WI38 (cell line): ENCODE results near the gene SCRN1.

Source experiments
- H3K4me3 ChIP-seq: 2 replicates; pipeline ENCODE4 v1.5.1; 2011; ENCODE audit warnings: low read depth, mild to moderate bottlenecking, control low read depth, low read length
- CTCF ChIP-seq: IDR thresholded peaks from 2 replicates; pipeline ENCODE4 v1.5.1; 2012; ENCODE audit warnings: low read depth, mild to moderate bottlenecking, control low read depth, low read length

The SCRN1 gene

DNA sequence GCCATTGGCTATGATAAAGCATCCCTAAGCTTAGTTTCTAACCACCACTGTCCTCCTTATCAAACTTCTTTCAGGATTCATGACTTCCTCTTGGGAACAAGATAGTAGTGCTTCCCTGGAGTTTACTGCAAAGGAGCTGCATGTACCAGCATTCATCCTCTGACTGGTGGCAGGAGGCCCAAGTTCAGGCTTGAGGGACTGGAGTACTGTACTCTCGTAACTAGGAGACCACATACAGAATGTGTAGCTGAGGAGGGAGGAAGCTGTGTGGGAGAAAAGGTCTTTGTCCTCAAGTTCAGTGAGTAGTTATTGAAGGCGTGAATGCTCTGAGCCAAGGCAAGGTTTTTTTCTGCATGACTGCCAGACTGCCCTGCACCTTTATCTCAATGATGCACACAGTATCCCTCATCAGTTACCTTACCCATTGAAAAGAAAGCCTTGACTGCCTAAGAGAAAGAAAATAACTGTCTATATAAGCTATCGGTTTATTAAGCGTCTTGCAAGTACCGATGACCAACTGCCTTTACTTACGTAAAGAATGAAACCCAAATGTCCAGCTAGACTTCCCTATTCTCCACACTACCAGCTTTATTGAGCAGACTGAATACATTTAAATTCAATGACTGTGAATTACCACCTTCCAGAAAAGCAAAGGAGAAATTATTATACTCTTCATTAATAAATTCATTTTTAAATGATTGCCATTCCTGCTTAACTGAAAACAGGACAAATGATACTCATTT lies 12.8 kb downstream of the SCRN1 start:
- TF ChIP-seq CTCF: no peak

GRCh38 chr7:29976266-29976665 lies 13.3 kb downstream of the SCRN1 start:
- no peak for TF ChIP-seq CTCF

More for the DNA sequence above, 12.8 kb downstream of the SCRN1 start:
- H3K4me3 ChIP-seq: no peak overlapping the region

DNA sequence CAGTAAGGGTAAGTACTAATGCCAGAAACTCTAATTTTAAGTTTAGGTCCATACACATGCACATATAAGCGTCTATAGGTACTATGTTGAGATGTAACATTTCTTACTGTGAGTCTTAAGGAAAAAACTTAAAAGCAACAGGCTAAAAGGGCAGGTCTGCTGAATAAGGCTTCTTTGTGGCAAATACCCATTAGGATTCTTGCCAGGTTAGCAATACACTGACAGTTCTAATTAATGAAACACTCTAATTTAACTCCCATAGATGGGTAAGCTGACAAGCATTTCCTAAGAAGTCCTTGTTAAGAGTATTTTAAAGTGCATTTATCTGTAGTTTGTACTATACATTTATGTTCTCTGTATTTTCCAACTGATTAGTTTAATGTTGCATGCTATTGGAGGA lies 14.0 kb downstream of the SCRN1 start:
- no peak for TF ChIP-seq CTCF
- no peak overlapping the region for H3K4me3 ChIP-seq

More at GRCh38 chr7:29976266-29976665, 13.3 kb downstream of the SCRN1 start:
- no peak overlapping the region for H3K4me3 ChIP-seq

DNA sequence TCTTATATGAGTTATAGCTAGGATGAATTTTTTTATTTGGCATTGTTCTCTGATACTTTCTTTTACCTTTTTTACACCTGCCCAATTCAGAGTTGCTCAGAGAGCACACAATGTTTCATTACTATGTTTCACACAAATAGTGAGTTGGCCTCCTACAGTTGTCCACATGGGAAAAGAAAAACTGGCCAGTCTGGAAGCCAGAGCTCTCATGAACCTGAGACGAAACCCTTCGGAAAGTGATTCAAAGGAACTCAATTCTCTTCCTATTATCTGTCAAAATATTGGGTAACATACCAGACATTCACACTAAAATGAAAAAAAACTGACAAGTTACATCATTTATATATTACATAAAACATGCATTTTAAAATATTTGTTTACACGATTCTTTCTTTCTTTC lies 15.3 kb downstream of the SCRN1 start:
- no peak for TF ChIP-seq CTCF
- H3K4me3 ChIP-seq: no peak overlapping the region

- no peak for TF ChIP-seq CTCF
- H3K4me3 ChIP-seq: no peak overlapping the region
Observed at GRCh38 chr7:29972315-29972669, 17.3 kb downstream of the SCRN1 start.

- TF ChIP-seq CTCF: no peak
- H3K4me3 ChIP-seq: no peak overlapping the region
Observed at GRCh38 chr7:29971566-29972314, 17.9 kb downstream of the SCRN1 start.

- H3K4me3 ChIP-seq: no peak overlapping the region
- TF ChIP-seq CTCF: no peak
Observed at GRCh38 chr7:29970158-29970557, 19.4 kb downstream of the SCRN1 start.
